ENCODE data around the gene RABGAP1L.
"Not testable (repeated sequence)": the region's sequence is repeated elsewhere in the genome, so short reads cannot be mapped to it uniquely, and the experiment has no call there.

The RABGAP1L gene

GRCh38 chr1:175044591-175044990 is 885.3 kb downstream of the RABGAP1L start:
- DNase-seq (ENCODE audit: low spot score), result not testable (repeated sequence)
